Stimulated activated CD8-positive, alpha-beta memory T cell treated with anti-CD3 and anti-CD28 coated beads, Interleukin-2, amount 100 ng/mL, for 1 hour (primary cell): ENCODE measurements around the gene CCDC73.
"Not testable (repeated sequence)": the region's sequence is repeated elsewhere in the genome, so short reads cannot be mapped to it uniquely, and the experiment has no call there.

Experiments used
- DNase-seq, 2 donors: peaks; one replicate each; pipeline ENCODE4 v3.0.0-alpha.2; 2020; ENCODE audit warnings: low read depth in 2 of 2

The CCDC73 gene

DNA sequence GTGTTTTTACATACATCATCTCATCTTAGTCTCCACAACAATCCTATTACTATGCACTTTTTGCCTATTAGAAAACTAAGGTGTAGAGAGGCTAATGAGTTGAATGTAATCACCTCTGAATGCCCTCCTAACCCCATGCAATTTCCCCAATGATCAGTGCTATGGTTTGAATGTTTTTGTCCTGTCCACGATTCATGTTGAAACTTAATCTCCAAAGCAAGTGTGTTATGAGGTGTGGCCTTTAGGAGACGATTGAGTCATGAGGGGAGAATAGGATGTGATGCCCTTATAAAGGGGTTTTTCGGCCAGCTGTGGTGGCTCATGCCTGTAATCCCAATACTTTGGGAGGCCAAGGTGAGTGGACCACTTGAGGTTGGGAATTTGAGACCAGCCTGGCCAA is 2.0 kb upstream of the CCDC73 start:
- DNase-seq = no peak

DNA sequence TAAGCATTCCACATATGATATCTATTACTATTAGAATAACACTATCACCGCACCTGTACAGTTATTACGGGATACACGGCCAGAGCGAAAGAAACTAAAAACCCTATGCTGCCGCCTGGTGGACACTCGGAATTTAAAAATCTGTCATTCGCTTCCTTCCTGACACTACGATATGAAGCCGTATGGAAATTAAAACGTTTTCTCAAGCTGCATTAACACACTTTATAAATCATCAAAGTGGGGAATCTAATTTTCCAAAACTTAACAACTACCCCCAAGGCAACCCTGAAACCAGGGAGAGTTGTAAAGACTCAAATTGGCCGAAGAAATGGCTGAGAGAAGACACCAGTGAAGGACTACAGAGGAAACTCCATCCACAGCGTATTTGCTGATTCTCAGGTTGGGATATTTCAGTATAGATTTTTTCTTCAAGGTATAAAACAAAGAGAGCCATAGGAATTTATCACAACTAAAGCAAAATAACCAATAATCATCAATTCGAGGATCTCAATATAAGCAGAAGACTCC is 1.4 kb downstream of the CCDC73 start:
- DNase-seq = peak; percentile 31 to 37

DNA sequence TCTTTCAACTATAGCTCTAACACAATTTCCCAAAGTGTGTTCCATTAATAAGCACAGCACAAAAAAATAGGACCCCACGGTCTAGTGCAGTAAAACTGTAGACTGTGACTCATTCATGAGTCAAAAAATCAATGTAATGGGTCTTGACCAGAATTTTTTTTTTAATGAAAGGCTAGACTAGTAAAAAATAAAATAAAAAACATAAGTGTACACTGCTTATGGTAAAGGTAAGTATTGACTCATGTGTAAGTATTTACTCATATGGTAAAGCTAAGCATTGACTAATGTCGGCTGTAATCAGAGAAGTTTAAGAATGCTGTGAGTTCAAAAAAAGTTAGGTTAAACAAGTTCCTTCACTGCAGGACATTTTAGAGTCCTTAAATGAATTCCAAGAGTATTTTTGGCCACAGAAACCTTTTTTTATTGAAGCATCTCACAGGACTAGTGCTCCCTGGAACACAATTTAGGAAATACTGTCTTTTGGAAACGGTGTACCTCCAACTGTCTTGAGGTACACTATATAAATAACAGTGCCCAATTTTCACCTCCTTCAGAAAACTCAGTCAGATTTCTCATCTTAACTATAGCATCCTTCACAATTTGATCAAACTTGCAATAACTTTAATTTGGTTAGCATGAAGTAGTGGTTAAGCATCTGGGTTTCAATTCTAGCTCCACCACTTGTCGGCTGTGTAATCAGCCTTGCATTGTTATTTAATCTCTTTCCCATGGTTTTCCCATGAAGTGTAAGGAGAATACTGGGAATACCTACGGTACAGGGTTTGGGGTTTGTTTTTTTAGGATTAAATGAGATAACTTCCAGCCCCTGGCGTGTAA is 2.1 kb downstream of the CCDC73 start:
- DNase-seq = no peak

DNA sequence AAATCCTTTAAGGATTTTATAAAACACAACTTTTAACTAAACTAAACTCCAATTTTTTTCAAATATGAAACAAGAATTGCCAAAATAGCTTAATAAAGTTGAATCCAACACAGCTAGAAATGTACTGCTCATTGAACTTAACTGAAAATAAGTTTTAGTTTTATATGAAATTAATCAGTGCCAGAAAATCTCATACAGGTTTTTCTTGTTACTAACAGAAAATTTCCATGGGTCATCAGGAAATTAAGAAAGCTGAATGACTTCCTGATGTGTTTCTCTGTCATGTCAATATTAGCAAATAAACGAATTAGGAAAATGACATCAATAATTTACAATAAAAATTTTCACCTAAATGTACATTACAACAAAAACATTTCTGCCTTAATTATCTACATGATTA is 3.5 kb downstream of the CCDC73 start:
- no peak for DNase-seq

DNA sequence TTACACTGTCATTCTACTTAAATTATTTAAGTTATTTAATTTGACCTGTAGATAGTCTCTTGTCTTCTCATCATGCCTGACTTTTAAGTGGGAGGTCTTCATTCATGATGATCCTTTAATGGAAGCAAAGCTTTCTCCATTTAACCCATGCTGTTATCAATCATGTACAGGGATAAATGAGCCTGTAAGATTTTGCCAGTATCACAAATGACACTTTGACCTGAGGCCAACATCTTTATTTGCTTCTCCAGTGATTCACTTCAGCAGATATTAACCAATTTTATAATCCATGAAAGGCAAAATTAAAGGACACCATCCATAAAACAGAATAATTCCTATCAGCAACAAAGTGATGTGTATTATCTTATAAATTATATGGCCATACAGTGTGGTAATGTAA is 7.7 kb downstream of the CCDC73 start:
- DNase-seq = no peak

DNA sequence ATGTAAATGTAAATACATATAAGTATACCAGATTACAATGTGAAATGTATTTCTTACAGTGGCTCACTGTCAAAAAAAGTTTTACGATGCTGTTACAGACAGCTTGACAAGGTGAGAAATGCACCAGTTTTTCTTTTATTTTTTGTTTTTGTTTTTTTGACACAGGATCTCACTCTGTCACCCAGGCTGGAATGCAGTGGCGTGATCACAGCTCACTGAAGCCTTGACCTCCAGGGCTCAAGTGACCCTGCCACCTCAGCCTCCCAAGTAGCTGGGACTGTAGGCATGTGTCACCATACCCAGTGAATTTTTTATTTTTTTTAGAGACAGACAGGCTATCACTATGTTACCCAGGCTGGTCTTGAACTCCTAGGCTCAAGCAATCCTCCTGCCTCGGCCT is 9.2 kb downstream of the CCDC73 start:
- no peak for DNase-seq

DNA sequence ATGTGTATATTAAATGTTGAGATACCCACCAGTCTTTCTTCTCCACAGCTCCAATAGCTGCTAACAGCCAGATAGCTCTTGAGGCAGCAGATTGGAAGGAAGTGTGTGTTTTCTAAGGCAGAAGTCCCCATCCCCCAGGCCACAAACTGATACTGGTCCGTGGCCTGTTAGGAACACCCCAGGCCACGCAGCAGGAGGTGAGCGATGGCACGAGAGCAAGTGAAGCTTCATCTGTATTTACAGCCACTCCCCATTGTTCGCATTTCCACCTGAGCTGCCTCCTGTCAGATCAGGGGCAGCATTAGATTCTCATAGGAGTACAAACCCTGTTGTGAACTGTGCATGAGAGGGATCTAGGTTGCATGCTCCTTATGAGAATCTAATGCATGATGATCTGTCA is 12.7 kb downstream of the CCDC73 start:
- no peak for DNase-seq

DNA sequence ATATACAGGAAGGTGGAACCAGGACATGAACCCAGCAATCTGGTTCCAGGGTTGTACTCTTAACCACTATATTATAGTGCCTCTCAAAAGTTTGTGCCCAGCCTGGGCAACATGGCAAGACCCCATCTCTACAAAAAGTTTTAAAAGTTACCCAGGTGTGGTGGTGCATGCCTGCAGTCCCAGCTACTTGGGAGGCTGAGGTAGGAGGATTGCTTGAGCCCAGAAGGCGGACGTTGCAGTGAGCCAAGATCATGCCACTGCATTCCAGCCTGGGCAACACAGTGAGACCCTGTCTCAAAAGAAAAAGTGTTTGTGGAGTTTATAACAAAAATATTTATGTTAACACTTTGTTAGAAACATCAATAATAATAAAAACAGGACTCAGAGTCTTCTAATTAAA is 13.6 kb downstream of the CCDC73 start:
- DNase-seq = not testable (repeated sequence)

DNA sequence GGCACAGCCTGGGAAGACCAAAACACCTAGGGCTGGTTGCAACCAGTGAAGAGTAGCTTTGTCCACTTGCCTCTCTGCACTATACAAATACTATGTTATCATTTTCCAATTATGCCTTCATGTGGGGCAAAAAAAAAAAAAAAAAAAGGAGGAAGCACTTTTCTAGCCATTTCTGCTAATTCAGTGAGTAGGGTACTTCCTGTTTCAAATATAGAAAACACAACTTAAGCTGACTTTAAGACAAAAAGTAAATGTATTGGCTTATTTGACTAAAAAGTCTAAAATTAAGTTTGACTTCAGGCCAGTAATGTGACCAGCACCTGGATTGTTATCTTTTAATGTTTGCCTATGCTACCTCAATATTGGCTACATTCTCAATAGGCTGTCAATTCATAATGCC is 15.3 kb downstream of the CCDC73 start:
- DNase-seq = no peak

DNA sequence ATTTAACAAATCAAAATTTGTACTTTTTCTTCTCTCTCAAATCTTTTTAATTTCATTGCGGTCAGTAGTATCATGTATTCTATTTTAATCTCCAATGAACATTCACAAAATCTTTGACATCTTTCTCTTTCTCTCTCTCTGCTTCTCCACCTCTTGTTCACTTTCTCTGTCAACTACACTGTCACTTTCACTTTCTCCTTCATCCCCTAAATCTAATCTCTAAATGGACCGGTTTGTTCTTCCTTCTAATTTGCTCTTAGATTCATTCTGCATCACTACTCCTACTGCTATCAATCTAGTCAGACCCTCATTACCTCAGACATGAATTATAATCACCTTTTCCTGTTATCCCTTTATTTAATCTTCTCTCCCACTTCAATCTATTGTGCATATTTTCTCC is 18.6 kb downstream of the CCDC73 start:
- no peak for DNase-seq

DNA sequence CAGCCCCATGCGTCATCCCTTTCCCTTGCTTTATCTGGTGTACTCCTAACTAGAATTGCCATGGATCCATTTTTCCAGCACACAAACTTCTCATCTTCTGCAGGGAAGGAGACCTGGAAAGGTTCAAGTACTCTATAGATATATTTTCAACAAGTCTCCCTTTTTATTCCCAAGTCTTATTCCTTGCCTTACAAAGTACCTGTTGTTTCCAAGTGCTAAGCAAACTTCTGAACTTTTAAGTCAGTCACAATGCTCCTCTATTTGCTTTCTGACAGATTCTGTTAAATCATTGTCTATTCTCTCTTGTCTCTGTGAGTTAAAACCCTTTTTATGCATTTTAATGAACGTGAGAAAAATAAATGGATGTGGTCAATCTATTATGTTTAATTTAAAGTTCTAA is 20.4 kb downstream of the CCDC73 start:
- no peak for DNase-seq

DNA sequence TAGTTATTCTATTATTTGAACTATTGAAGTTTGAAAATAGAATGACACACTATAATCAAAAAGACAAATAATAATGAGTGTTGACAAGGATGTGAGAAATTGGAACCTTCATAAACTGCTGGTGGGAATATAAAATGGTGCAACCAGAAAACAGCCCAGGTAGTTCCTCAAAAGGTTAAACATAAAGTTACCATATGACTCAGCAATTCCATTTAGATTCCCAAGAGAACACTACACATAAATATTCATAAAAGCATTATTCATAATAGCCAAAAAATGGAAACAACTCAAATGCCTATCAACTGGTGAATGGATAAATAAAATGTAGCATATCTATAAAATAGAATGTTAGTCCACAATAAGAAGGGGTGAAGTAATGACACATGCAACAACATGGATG is 21.7 kb downstream of the CCDC73 start:
- no peak for DNase-seq

DNA sequence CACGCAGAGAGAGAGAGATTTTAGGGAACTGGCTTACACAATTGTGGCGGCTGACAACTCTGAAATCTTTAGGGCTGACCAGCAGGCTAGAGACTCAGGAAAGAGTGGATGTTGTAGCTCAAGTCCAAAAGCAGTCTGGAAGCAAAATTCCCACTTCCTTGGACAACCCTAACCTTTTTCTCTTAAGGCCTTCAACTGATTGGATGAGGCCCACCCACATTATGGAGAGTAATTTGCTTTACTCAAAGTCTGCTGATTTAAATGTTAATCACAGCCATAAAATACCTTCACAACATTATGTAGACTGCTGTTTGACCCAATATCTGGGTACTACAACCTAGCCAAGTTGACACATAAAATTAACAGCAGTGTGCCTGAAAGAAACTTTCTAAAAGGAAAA is 32.7 kb downstream of the CCDC73 start:
- not testable (repeated sequence) for DNase-seq

DNA sequence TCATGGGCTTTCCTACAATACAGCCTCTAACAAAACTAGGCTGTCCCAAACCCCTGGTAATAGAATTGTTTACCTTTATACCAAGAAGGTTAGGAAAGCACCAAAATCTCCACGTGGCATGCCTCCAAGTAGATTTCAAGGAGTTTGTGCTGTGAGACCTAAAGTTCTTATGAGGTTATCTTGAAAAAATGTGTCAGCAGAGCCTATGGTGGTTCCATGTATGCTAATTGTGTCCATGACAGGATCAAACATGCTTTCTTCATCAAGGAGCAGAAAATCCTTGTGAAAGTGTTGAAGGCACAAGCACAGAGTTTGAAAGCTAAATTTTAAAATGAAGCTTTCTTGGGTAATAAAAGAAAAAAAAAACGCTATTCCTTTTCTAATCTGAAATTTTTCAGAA is 36.2 kb downstream of the CCDC73 start:
- DNase-seq = no peak

DNA sequence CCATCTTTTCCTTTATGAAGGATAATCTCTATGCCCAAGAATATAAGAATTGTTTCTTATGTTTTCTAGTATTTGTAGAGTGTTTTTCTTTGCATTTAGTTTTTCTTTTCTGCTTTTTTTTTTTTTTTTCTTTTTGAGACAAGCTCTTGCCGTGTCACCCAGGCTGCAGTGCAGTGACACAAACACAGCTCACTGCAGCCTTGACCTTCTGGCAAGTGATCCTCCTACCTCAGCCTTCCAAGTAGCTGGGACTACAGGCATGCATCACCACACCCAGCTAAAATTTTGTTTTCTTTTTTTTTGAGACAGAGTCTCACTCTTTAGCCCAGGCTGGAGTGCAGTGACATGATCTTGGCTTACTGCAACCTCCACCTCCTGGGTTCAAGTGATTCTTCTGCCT is 41.3 kb downstream of the CCDC73 start:
- not testable (repeated sequence) for DNase-seq

DNA sequence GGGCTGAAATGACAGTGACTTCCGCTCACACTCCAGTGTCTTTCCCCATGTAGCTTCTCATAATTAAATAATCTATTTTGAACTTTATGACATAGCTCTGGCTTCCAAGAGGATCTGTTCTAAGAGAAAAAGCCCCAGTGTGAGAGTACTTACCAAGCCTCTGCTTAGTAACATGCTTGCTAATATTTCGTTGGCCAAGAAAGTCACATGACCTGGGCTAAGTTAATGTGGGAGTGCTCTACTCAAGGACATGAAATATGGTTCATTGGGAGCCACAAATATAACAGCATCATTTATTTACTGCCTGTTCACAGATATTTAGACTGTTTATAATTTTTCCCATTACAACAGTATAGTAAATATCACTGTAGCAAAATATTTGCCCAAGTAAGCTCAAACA is 42.5 kb downstream of the CCDC73 start:
- no peak for DNase-seq

DNA sequence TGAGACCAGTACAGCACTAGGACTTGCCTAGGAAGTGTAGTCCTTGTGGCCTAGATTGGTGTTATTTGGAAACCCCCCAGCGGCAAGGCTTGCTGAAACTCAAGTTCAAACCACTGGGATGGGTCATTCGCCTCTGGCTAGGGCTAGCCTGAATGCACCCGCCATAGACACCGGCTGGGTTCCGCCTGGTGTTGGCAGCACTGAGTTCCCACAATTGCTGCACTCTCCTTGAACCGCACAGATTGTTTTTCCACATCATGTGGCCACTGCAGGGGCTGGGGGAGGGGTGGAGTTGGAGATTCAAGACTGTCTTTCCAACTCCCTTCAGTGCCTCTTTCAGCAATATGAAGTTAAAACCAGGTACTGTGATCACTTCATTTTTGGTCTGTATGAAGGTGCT is 43.1 kb downstream of the CCDC73 start:
- DNase-seq = no peak

DNA sequence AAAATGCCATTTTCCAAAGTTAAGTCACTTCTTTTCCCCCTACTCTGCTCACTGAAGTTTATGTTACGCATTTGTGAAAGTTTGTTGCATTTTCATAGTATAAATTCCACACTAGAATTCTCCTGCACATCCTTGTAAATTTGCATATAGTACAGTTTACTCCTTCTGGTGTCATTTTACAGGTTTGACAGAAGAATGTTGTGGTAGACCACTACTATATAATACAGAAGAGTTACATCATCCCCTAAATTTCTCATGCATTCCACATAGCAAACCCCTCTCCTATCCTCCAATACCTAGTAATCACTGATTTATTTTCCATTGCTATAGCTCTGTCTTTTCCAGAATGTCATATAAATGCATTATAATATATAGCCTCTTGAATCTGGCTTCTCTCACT is 64.5 kb downstream of the CCDC73 start:
- DNase-seq = no peak

DNA sequence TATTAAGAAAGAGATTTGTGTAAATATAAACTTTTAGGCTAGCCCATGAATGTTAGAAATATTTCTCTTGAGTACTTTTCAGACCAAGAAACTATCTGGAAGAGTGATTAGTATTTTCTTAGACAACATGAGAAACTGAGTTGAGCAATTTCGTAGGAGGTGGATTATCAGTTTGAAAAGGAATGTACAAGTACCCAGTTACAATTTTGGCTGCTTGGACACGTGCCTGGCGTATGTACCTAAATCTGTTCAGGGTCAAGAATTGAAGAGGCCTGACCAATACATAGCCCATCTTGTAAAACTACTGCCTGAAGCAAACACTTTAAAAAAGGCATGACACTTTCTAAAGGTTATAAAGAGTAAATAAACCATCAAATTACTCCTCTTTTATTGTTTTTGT is 71.1 kb downstream of the CCDC73 start:
- DNase-seq = no peak

DNA sequence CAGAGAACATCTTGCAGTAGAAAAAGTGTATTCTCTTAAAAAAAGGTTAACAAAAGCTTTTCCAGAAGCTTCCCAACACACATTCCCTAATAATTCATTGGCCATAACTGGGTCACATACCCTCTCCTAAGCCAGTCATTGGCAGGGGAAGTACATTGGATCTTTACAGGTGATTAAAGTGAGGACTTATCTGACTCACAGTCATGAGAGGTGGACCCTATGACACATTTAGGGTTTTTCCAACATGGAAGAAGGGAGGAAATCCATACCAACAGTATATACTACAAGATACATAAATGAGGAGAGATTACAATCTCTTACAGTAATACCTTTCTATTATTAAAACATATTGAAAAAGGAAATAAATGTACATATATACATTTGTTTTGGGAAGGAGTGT is 72.2 kb downstream of the CCDC73 start:
- DNase-seq = no peak

DNA sequence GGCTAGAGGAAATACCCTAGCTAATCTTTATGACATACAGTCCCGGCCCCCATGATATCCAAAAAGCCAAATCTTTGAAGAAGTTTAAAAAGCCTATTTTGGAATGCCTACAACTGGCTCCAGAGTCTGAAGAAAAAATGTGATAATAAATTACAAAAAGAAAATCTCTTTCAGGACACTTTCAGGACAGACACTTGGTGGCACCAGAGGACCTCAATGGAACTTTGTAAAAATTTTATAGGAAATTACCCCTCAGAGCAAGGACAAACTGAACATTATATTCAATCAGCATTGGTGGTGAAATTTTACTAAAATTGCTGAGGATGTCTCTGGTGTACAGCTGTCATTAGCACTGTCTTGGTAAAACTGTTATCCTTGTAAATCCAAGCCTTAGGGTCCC is 81.0 kb downstream of the CCDC73 start:
- DNase-seq = no peak

DNA sequence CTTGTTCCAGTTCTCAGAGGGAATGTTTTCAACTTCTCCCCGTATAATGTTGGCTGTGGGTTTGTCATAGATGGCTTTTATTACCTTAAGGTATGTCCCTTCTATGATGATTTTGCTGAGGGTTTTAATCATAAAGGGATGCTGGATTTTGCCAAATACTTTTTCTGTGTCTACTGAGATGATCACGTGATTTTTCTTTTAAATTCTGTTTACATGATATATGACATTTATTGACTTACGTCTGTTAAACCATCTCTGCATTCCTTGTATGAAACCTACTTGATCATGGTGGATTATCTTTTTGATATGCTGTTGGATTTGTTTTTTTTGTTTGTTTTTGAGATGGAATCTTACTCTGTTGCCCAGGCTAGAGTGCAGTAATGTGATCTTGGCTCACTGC is 85.5 kb downstream of the CCDC73 start:
- DNase-seq = not testable (repeated sequence)

DNA sequence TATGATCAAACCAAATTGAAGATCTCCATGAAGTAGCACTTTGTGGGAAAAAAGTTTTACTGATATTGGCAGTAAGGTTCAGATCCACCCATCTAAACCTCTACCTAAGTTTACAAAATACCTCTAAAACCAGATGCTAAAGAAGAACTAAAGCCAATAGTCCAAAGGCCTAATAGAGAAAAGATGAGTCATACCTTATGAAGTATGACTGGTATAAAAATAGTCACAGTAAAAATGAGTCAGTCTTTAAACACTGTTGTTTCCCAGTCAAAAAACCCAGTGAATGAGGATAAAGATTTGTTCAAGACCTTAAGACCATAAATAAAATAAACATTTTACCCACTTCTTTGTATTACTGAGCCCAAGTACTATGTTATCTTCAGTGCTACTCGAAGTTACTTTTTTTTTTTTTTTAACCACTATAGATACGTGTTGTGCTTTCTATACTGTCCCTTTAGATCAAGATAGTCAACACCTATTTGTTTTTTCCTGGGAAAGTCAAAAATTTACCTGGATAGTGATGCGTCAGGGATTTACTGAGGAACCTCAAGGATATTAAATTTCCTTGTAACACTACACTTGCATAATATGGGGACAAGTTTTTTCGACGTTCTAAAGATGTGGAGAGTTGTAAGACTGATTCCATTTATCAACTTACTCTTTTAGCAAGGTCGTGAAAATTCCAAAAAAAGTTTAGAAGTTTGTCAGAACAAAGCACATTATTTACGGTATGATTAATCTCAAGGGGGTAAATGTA is 87.3 kb downstream of the CCDC73 start:
- no peak for DNase-seq
